HG02759 (cell line): ENCODE measurements around the gene CDC42BPB.

Experiments
- ATAC-seq: cut with Tn5 transposase; IDR thresholded peaks from one replicate; pipeline ENCODE4 v1.9.1; 2021; ENCODE audit warnings: mild to moderate bottlenecking, moderate library complexity; ENCODE audit not compliant: unreplicated experiment

CDC42BPB gene

DNA sequence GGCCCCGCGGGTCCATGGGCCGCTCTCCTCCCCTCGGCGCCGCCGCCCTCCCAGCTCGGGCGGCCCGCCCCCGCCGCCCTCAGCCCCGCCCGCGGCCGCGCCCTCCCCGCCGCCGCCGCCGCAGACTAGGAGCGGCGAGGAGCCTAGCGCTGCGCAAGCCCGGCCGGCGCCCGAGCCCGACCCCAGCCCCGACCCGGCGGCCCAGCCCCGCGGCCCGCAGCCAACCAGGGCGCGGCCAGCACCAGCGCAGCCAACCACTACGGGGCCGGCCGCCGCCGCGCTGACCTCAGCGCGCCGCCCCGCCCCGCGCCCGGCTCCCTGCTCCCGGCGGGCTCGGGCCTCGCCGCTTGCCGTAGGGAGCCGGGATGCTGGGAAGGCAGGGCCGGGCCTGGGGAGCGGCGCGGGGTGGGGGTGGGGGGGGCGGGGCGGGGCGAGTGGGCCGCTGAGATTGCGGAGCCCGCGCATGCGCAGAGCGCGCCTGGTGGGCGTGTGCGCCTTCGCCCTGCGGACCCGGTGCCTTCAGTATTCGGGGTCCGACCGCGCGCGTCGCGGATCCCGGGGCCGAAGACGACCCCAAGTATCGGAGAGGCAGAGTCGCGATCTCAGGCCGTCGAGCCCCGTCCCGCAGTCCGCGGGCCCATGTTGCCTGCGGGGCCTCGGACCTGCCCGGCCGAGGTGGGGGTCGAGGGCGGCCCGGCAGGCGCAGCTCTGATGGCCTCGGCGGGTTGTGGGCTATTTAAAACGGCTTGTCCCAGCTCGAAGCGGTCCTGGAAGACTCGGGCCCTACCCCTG is at the start of gene CDC42BPB:
CDC42BPB (minus strand) TSS at position 178 of the 792 bp plus-strand sequence. CDS start 376 bp downstream, outside the sequence.
- peak; percentile 86 for ATAC-seq

DNA sequence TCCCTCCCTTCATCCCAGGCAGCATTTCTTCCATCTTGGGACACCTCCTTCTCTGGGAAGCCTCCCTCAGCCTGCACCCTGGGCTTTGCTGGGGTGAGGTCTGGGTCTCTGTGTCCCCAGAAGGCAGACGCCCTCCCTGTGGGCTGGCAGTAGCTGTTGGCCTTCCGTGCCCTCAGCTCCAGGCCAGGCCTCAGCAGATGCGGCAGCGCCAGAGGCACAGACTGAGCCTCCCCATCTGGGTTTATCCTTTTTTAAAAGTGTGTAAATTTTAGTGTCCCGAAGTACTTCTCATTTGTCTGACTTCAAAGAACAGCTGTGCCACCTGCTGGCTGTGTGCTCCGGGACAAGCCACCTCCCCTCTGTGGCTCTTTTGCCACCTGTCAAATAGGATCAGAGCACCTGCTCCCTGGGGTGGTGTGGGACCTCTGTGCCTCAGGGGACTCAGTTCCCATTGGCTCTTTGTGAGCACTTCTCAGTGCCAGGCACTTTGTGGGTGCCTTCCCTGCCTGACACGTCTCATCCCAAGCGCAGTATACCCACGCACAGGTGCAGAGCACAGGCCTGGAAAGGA is 48.3 kb upstream of the CDC42BPB start:
- ATAC-seq: no peak

DNA sequence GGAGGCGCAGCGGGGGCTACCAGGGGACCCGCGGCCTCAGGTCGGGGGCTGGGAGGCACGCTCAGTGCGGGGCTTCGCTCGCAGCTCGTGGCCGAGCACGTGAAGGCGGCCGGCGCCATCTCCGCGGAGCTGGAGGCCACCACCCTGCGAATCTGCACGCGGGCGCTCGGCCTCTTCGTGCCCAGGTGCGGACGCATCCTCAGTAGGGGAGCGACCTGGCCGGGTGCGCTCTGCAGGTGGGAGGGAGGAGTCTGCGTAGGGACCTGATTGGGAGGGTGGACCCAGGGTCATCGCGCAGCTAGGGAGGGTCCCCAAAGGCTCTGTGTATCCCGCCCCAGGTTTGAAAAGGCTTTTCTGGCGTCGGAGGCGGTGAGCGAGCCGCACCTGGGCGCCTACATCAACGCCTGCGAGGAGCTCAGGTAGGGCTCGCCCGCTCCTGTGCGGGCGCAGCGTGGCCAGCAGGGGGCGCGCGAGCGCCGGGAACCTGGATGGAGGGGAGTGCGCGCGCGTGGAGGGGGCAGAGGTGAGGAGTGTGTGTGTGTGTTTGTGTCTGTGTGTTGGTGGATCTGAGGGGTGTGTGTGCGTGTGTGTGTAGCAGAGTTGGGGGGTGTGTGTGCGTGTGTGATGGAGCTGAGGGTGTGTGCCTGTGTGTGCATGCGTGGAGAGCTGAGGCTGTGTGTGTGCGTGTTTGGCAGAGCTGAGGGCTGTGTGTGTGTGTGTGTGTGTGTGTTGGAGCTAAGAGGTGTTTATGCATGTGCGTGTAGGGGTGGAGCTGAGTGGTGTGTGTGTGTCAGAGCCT is 47.5 kb upstream of the CDC42BPB start:
- peak; percentile 50 for ATAC-seq

GRCh38 chr14:103104389-103104653 is 47.0 kb upstream of the CDC42BPB start:
- no peak for ATAC-seq

GRCh38 chr14:103103461-103104388 is 46.4 kb upstream of the CDC42BPB start:
- ATAC-seq: no peak

GRCh38 chr14:103102689-103103260 is 45.4 kb upstream of the CDC42BPB start:
- no peak for ATAC-seq

DNA sequence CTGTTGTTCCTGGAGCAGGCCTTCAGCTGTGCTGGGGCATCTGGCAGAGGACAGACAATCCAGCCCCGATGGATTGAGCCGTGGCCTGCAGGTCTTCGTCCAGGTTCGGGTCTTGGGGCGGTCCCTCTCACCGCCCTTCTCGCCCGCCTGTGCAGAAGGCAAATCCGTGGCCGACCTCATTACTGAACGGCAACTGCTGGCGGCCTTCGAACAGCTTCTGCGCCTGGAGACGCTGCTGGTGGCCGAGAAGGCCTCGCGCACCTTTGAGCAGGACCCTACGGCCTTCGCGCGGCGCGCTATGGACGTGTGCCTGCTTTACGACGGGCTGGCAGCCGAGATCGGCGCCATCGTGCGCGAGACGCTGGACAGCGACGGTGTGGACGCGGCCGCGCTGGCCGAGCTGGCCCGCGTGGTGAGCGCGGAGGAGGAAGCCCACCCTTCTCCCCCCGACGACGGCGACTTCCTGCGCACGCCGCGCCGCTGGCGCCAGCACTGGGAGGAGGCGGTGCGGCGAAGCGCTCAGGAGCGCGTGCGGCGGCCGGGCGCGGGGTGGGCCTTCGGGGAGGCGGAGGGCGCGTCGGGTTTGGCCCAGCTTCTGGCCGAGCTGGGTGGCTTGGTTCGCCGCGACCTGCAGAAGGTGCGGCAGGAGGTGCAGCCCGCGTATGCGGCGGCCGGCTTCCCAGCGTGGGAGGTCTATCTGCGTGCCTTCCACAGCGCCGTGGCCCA is 44.8 kb upstream of the CDC42BPB start:
- no peak for ATAC-seq

- no peak for ATAC-seq
Measured at GRCh38 chr14:103101257-103101962, 44.1 kb upstream of the CDC42BPB start.

GRCh38 chr14:103100281-103101121 is 43.2 kb upstream of the CDC42BPB start:
- ATAC-seq: no peak

DNA sequence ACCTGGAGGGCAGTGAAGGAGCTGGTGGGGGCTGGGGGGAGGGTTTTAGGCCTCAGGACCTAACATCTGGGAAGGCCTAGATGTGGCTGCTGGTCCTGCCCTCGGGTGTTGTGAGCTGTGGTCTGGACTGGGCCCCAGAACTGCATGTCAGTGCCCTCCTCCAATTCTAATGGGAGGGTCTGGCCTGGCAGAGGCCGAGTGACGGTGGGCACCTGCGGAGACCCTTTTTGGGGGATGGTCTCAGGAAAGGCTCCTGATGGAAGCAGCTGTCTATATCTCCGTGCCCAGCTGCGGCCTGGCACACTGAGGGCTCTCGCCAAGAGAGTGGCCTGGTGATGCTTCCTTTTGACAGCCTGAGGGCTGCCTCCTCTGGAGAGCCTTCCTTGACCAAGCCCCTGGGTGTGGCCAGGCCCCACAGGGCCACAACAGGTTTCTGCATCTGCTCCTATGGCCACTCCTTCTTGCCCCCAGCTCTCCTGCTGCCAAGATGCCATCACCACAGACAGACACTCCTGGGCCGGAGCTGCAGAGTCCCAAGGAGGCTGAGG is 42.5 kb upstream of the CDC42BPB start:
- no peak for ATAC-seq

DNA sequence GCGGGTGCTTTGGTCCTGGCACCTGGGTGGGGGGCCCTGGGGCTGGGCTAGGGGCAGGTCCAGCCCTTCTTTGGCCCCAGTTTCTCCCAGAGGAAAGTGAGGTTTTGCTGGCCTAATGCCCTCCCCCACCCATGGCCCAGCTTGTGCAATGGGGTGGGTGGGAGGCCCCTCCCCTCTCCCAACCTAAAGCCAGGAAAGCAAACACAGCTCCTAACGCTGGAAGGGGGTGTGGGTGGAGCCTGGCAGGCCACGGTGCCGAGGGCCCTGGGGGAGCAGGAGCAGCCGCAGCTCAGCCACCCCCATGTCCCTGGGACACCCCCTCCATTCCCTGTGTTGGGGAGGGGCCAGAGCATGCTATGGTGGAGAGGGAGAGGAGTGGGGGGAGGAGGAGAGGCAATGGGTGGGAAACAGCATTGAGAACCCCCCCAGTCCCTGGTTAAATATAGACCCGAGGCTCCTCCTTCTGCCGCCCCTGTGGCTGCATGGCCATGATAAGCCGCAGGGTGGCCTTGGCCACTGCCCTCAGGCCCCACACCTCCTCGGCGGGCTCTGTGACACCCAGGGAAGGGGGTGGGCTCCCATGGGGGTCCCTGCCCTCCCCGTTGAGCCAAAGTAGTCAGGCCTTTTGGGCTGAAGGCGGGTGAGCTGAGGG is 41.9 kb upstream of the CDC42BPB start:
- ATAC-seq: no peak

DNA sequence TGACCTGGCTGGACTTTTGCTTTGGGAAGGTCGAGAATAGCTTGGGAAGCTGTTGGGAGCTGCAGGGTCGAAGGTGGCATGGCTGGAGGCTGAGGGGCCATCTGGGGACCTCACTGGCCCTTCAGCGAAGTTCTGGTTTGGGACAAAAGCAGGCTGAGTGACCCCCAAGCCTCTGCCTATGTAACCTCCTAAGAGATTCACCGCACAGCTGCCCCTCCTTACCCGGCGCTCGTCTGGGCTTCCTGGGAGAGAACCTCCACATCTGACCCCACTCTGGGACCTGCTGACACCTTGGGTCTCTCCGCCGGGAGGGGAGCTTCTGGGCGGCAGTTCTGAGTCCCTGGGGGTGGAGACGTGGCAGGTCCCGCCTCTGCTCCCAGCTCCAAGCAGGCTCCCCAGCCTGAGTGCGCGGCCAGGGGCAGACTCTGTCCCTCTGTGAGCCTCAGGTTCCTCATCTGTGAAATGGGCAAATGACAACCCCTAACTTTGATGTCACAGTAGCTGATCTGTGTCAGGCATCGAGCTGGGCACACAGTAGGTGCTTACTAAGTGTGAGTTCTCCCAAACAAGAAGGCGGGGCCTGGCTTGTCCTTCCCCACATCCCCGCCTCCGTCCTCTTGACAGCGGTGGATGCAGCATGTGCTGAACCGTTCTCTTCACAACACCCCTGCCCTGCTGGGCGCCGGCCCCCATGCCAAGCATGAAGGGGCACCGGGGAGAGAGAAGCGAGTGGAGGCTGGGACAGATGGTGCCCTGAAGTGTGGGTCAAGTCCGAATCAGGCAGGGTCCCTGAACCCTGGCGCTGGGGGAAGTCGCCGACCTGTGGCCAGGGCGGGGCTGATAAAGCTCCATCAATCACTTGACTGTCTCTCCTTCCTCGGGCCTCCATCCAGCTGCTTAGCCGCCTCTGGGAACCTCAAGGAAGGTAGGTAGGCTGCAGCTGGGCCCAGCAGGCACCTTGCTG is 40.9 kb upstream of the CDC42BPB start:
- no peak for ATAC-seq

DNA sequence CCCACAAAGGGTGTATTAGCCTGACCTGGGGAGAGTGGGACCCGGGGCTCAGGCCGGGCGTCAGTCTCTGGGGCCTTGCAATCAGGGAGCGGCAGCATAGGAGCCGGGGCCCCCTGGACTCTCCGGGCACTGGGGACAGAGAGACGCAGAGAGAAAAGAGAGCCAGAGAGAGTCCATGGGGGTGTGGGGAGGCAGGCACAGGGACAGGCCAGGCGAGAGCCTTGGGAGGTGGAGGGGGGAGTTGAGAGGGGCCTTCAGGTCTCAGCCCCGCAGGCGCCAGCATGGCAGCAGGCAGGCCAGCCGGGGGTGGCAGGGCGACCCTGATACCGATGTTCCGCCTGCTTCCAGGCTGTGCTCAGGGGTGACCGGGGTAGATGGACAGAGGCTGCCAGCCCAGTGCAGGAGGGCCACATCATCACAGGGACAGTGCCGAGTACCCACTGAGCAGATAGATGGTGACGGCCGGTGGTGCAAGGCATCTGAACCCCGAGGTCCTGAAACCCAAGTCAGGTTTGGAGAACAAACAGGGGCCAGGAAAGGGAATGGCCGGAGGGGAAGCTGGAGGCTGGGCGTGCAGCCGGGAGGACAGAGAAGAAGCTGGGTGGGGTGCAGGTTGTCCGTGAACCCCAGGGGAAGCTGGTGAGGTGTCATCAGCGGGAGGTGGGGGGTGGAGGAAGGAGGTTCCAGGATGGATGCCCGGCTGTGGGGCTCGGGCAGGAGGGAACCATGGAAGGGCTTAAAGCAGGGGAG is 40.1 kb upstream of the CDC42BPB start:
- ATAC-seq: no peak

DNA sequence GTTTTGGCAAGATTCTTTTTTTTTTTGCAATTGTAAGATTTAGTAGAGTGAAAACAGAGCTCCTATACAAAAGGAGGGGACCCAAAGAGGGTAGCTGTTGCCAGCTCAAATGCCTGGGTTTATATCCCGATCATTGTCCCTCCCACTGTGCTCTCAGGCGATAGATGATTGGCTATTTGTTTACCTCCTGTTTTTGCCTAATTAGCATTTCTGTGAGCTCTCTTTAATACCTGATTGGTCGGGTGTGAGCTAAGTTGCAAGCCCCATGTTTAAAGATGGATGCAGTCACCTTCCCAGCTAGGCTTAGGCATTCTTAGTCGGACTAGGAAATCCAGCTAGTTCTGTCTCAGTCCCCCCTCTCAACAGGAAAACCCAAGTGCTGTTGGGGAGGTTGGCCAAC is 39.0 kb upstream of the CDC42BPB start:
- no peak for ATAC-seq

GRCh38 chr14:103095210-103095778 is 37.9 kb upstream of the CDC42BPB start:
- ATAC-seq: no peak
